ENCODE results near the gene KCNK7.

DNA sequence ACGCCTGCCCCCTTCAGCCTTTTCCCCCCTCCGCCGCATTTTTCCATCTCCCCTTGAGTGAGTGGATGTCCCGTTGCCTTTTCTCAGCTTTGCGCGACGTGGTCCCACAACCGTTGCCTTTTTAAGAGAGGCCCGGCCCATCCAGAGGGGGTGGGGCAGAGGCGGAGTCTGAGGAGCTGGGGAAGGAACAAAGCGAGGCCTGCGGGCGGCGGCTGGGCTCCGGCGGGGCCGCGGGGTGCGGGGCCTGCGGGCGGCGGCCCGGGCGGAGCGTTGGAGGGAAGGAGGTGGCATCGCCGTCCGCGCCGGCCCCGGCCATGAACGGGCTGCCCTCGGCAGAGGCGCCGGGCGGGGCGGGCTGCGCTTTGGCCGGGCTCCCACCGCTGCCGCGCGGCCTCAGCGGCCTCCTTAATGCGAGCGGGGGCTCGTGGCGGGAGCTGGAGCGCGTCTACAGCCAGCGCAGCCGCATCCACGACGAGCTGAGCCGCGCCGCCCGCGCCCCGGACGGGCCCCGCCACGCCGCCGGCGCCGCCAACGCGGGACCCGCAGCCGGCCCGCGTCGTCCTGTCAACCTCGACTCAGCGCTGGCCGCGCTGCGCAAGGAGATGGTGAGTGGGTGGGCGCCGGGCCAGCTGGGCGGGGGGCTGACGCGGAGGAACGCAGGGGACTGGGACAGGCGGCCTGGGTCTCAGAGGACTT, 23.1 kb downstream of the KCNK7 start, which contains the start of gene FAM89B:
- TF ChIP-seq ZNF565 (CRISPR knock-in tag; conservative IDR thresholded peaks at IDR 0.05; ENCODE audit: low read depth) = no peak
- no peak for TF ChIP-seq BACH2 (CRISPR knock-in tag; IDR thresholded peaks at IDR 0.05; ENCODE audit: borderline replicate concordance)
- TF ChIP-seq, protein P1, sequence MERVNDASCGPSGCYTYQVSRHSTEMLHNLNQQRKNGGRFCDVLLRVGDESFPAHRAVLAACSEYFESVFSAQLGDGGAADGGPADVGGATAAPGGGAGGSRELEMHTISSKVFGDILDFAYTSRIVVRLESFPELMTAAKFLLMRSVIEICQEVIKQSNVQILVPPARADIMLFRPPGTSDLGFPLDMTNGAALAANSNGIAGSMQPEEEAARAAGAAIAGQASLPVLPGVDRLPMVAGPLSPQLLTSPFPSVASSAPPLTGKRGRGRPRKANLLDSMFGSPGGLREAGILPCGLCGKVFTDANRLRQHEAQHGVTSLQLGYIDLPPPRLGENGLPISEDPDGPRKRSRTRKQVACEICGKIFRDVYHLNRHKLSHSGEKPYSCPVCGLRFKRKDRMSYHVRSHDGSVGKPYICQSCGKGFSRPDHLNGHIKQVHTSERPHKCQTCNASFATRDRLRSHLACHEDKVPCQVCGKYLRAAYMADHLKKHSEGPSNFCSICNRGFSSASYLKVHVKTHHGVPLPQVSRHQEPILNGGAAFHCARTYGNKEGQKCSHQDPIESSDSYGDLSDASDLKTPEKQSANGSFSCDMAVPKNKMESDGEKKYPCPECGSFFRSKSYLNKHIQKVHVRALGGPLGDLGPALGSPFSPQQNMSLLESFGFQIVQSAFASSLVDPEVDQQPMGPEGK (CRISPR knock-in tag; IDR thresholded peaks at IDR 0.05; ENCODE audit: borderline replicate concordance) = no peak
- no peak for TF ChIP-seq RARB (CRISPR knock-in tag; IDR thresholded peaks at IDR 0.05)
- TF ChIP-seq OSR1 (CRISPR knock-in tag; IDR thresholded peaks at IDR 0.05) = no peak
- no peak for TF ChIP-seq ISL1 (CRISPR knock-in tag; IDR thresholded peaks at IDR 0.05)
- TF ChIP-seq, protein P2, sequence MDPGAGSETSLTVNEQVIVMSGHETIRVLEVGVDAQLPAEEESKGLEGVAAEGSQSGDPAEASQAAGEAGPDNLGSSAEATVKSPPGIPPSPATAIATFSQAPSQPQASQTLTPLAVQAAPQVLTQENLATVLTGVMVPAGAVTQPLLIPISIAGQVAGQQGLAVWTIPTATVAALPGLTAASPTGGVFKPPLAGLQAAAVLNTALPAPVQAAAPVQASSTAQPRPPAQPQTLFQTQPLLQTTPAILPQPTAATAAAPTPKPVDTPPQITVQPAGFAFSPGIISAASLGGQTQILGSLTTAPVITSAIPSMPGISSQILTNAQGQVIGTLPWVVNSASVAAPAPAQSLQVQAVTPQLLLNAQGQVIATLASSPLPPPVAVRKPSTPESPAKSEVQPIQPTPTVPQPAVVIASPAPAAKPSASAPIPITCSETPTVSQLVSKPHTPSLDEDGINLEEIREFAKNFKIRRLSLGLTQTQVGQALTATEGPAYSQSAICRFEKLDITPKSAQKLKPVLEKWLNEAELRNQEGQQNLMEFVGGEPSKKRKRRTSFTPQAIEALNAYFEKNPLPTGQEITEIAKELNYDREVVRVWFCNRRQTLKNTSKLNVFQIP (CRISPR knock-in tag; IDR thresholded peaks at IDR 0.05; ENCODE audit: borderline replicate concordance, low read depth) = no peak
- TF ChIP-seq ZNF70 (CRISPR knock-in tag; IDR thresholded peaks at IDR 0.05) = no peak
- TF ChIP-seq, protein P3, sequence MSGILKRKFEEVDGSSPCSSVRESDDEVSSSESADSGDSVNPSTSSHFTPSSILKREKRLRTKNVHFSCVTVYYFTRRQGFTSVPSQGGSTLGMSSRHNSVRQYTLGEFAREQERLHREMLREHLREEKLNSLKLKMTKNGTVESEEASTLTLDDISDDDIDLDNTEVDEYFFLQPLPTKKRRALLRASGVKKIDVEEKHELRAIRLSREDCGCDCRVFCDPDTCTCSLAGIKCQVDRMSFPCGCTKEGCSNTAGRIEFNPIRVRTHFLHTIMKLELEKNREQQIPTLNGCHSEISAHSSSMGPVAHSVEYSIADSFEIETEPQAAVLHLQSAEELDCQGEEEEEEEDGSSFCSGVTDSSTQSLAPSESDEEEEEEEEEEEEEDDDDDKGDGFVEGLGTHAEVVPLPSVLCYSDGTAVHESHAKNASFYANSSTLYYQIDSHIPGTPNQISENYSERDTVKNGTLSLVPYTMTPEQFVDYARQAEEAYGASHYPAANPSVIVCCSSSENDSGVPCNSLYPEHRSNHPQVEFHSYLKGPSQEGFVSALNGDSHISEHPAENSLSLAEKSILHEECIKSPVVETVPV (CRISPR knock-in tag; IDR thresholded peaks at IDR 0.05) = no peak

All from SK-N-SH treated with all-trans-retinoic acid at 6 μM for 48 hours (cell line).